DOHH2 (cell line): ENCODE data around the gene MARVELD2.

Source experiments
- CTCF ChIP-seq: fragments of 200-600 bp; sonication (generic); IDR thresholded peaks from one replicate; pipeline ENCODE4 v1.5.1; 2014; ENCODE audit warnings: antibody characterized with exemption, mild to moderate bottlenecking, low read depth, low read length; ENCODE audit not compliant: poor library complexity, severe bottlenecking
- EZH2phosphoT487 ChIP-seq: fragments of 200-600 bp; sonication (generic); IDR thresholded peaks from 2 replicates; pipeline ENCODE4 v1.6.1; 2017; ENCODE audit warnings: borderline replicate concordance, mild to moderate bottlenecking, antibody characterized with exemption, low read length, moderate library complexity, mixed read lengths

- TF ChIP-seq EZH2phosphoT487 (no peak), CTCF (no peak)
Measured at GRCh38 chr5:69415584-69415958, 655 bp downstream of the MARVELD2 start.
